DMS53 (cell line): ENCODE data around the gene UBA5.

Source experiments
- DNase-seq: peaks from one replicate; lab custom pipeline; 2025; lab: John Stamatoyannopoulos, UW

The UBA5 gene

DNA sequence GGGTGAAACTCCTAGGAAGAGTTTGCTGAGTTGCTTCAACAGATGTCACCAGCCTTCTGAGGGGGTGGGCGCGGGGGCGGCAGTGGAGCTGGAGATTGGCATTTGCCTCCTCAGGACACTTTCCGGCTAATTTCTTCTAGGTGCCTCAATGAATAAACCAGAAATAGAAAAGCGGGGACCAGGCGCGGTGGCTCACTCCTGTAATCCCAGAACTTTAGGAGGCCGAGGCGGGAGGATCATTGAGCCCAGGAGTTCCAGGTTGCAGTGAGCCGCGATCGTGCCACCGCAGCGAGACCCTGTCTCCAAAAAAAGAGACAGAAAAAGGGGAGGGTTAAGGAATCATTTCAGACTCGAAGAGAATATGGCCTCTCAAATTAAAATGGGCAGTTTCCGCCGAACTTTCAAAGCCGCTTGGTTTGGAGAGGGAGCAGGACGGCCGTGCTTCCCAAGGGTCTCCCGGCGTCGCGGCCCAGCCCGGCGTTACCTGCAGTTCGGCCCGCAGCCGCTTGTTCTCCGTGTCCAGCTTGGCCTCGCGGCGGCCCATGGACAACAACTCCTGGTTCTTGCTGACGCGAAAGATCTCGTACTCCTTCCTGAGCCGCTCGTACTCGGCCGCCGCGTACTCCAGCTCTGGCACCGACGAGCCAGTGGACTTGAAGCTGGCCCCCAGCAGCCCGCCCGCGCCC lies 61.5 kb downstream of the UBA5 start:
- DNase-seq: peak; percentile 85

DNA sequence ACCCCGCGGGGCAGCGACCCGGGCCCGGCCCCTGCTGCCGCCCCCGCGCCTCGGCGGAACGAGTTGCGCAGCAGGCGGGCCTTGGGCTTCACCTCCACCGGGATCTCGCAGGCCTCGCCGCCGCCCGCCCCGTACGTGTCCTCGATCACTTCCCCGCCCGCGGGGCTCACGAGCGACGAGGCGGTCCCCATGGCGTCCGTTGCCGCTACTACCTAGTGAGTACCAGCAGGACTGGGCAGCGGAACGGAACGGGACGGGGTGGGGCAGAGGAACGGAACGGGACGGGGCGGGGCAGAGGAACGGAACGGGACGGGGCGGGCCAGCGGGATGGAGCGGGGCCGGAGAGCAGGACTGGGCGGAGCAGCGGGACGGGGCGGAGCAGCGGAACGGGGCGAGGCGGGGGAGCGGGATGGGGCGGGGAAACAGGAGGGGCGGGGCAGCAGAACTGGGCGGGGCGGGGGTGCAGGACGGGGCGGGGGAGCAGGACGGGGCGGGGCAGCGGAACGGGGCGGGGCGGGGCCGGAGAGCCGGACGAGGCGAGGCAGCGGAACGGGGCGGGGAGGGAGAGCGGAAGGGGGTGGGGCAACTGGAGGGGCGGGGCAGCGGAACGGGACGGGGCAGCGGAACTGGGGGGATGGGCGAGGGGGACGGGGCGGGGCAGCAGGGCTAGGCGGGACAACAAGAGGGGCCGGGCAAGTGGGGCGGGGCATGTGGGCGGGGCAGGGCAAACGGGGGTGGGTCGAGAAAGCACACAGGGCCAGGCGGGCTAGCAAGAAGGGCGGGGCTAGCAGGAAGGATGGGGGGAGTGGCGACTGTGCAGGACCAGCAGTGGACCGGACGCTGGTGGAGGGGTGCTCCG lies 62.3 kb downstream of the UBA5 start, which contains the start of gene NPHP3:
Gene NPHP3 (minus strand): TSS at position 245 of the 859 bp plus-strand sequence. CDS start 54 bp downstream, at position 191.
- peak; percentile 95 for DNase-seq

DNA sequence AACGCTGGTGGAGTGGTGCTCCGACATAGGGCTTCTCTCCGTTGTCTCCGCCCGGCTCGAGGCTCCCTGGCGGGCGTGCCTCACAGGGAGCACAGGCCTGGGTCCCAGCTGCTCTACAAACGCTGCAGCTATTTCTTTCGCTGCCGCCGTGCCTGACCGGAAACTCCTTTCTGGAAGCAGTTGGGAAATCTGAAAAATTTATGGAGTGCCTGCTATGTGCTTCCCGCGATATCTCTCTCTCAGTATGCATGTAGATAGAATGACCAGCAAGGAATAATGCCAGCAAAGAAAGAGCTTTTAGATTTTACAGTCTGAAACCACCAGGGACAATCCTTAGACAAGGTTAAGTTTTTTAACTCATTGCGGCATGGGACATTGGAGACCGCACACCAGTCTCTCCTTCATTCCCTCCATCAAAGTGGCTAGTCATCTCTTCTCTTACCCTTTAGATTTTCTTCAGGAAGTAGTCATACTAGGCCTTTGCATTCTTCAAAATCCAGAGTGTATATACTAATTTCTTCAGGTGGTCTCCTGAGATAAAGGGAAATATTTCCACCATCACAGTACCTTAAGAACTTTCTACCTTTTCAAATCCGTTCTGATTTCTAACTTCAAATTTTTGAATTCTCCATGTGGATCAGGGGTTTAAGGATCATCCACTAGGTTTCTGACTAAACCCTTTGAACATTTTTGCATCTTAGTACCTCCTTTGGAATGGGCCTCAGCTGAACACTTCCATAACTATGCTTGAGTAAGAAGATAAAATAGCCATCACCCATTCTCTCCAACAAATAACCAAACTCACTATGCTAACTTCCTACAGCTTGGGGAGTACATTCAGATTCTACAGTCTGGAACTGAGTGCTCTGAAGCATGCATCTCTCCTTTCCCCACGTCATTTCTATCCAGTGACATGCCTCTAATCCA lies 63.2 kb downstream of the UBA5 start:
- no peak for DNase-seq

DNA sequence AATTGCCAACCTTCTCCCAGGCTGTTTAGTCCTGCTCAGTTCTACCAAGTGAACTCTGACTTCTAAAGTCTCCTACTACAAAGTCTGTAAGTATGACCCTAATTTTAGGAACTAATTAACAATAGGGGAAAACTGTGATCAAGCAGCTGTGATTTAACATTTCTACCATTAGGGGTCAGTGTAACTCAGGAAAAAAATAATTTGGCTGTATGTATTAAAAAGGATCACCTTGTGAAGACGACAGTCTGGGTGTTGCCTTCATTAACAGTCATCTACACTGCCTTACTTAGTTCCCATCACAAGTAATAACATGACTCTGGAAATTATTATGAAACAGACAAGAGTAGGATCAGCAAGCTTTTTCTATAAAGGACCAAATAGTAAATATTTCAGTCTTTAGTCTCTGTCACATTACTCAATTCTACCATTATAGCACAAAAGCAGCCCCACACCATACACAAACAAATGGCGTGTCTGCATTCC lies 66.3 kb downstream of the UBA5 start:
- peak; percentile 50 for DNase-seq
